HEK293 (cell line): ENCODE results near the gene C9orf152.

Experiments
- CTCF ChIA-PET: fragments of 350-600 bp; formaldehyde crosslinking; extraction: SDS; loops from one replicate; lab custom pipeline; 2021; ENCODE audit warnings: antibody characterized with exemption; lab: Yijun Ruan, JAX
- POLR2A ChIA-PET: fragments of 300-600 bp; formaldehyde crosslinking; extraction: SDS; loops from one replicate; lab custom pipeline; 2020; ENCODE audit warnings: antibody characterized with exemption, inconsistent platforms; lab: Yijun Ruan, JAX
- H3K27ac ChIP-seq: fragments of 200-500 bp; sonication (Bioruptor generic); 2 replicates; pipeline ENCODE4 v1.5.1; 2014; ENCODE audit warnings: low read depth, low read length, control low read depth, inconsistent platforms; ENCODE audit errors: extremely low read depth
- H3K36me3 ChIP-seq, 2 experiments: fragments of 200-500 bp in 1 of 2; sonication (Bioruptor generic) in 1 of 2; 1 replicate in 1 of 2; 2 replicates in 1 of 2; pipeline ENCODE4 v1.5.1; 2014 to 2017; ENCODE audit warnings: inconsistent platforms in 2 of 2, low read length in 2 of 2; ENCODE audit not compliant: control insufficient read depth in 2 of 2, insufficient read depth in 1 of 2
- H3K4me1 ChIP-seq: fragments of 200-500 bp; sonication (Bioruptor generic); 2 replicates; pipeline ENCODE4 v1.5.1; 2014; ENCODE audit warnings: mild to moderate bottlenecking, low read length, inconsistent platforms; ENCODE audit not compliant: control insufficient read depth, insufficient read depth
- H3K4me3 ChIP-seq: 2 replicates; pipeline ENCODE4 v1.5.1; 2011; ENCODE audit warnings: low read depth, mild to moderate bottlenecking, control low read depth, low read length, moderate library complexity
- H3K9me3 ChIP-seq: fragments of 200-500 bp; sonication (Bioruptor generic); 2 replicates; pipeline ENCODE4 v1.5.1; 2014; ENCODE audit warnings: low read depth, low read length, inconsistent platforms; ENCODE audit not compliant: control insufficient read depth, insufficient read depth
- BCL11B ChIP-seq: fragments of 450-650 bp; formaldehyde crosslinking; IDR thresholded peaks from 2 replicates; pipeline ENCODE4 v1.5.1; 2016; ENCODE audit warnings: low read depth, missing biosample characterization, missing genetic modification characterization
- EGR2 ChIP-seq: fragments of 450-650 bp; formaldehyde crosslinking; IDR thresholded peaks from 2 replicates; pipeline ENCODE4 v1.5.1; 2016; ENCODE audit warnings: low read depth, missing biosample characterization, missing genetic modification characterization
- ELK4 ChIP-seq: IDR thresholded peaks from 2 replicates; pipeline ENCODE4 v1.6.1; 2011; ENCODE audit warnings: mild to moderate bottlenecking, low read depth, low read length, borderline replicate concordance
- GLIS1 ChIP-seq: fragments of 450-650 bp; formaldehyde crosslinking; IDR thresholded peaks from 2 replicates; pipeline ENCODE4 v1.5.1; 2016; ENCODE audit warnings: missing biosample characterization, missing genetic modification characterization
- GLIS2 ChIP-seq: fragments of 450-650 bp; formaldehyde crosslinking; IDR thresholded peaks from 2 replicates; pipeline ENCODE4 v1.5.1; 2016; ENCODE audit warnings: missing biosample characterization, missing genetic modification characterization
- HOXA7 ChIP-seq: sonication (generic); formaldehyde crosslinking; IDR thresholded peaks from 2 replicates; pipeline ENCODE4 v1.8.1; 2022; ENCODE audit warnings: missing genetic modification reagents, borderline replicate concordance
- HOXC10 ChIP-seq: sonication (generic); formaldehyde crosslinking; IDR thresholded peaks from 2 replicates; pipeline ENCODE4 v1.8.1; 2023; ENCODE audit warnings: mild to moderate bottlenecking, missing genetic modification reagents
- INSM2 ChIP-seq: fragments of 450-650 bp; formaldehyde crosslinking; IDR thresholded peaks from 2 replicates; pipeline ENCODE4 v1.5.1; 2016; ENCODE audit warnings: missing biosample characterization, missing genetic modification characterization
- ZBTB6 ChIP-seq: fragments of 450-650 bp; formaldehyde crosslinking; IDR thresholded peaks from 2 replicates; pipeline ENCODE4 v1.5.1; 2017; ENCODE audit warnings: missing biosample characterization, missing genetic modification characterization
- ZFP3 ChIP-seq: fragments of 450-650 bp; formaldehyde crosslinking; IDR thresholded peaks from 2 replicates; pipeline ENCODE4 v1.5.1; 2016; ENCODE audit warnings: low read depth, missing biosample characterization, missing genetic modification characterization
- ZNF132 ChIP-seq: fragments of 450-650 bp; formaldehyde crosslinking; IDR thresholded peaks from 2 replicates; pipeline ENCODE4 v1.5.1; 2017; ENCODE audit warnings: missing biosample characterization, missing genetic modification characterization, borderline replicate concordance
- ZNF146 ChIP-seq: fragments of 450-650 bp; formaldehyde crosslinking; IDR thresholded peaks from 2 replicates; pipeline ENCODE4 v1.5.1; 2016; ENCODE audit warnings: missing biosample characterization, missing genetic modification characterization
- ZNF324 ChIP-seq: fragments of 450-650 bp; formaldehyde crosslinking; IDR thresholded peaks from 2 replicates; pipeline ENCODE4 v1.5.1; 2016; ENCODE audit warnings: missing biosample characterization, missing genetic modification characterization
- ZNF391 ChIP-seq: fragments of 450-650 bp; formaldehyde crosslinking; IDR thresholded peaks from 2 replicates; pipeline ENCODE4 v1.5.1; 2016; ENCODE audit warnings: low read depth, missing biosample characterization, missing genetic modification characterization, borderline replicate concordance
- ZNF394 ChIP-seq: fragments of 450-650 bp; formaldehyde crosslinking; IDR thresholded peaks from 2 replicates; pipeline ENCODE4 v1.5.1; 2016; ENCODE audit warnings: missing biosample characterization, missing genetic modification characterization, mild to moderate bottlenecking, moderate library complexity, borderline replicate concordance
- ZNF426 ChIP-seq: fragments of 450-650 bp; formaldehyde crosslinking; IDR thresholded peaks from 2 replicates; pipeline ENCODE4 v1.5.1; 2017; ENCODE audit warnings: missing biosample characterization, missing genetic modification characterization, mild to moderate bottlenecking, inconsistent platforms, moderate library complexity
- ZNF433 ChIP-seq: fragments of 450-650 bp; formaldehyde crosslinking; IDR thresholded peaks from 2 replicates; pipeline ENCODE4 v1.5.1; 2016; ENCODE audit warnings: missing biosample characterization, missing genetic modification characterization, low read depth
- ZNF530 ChIP-seq: fragments of 450-650 bp; formaldehyde crosslinking; IDR thresholded peaks from 2 replicates; pipeline ENCODE4 v1.5.1; 2016; ENCODE audit warnings: low read depth, missing biosample characterization, missing genetic modification characterization
- ZNF624 ChIP-seq: fragments of 450-650 bp; formaldehyde crosslinking; IDR thresholded peaks from 2 replicates; pipeline ENCODE4 v1.5.1; 2017; ENCODE audit warnings: missing biosample characterization, missing genetic modification characterization
- ZNF654 ChIP-seq: fragments of 450-650 bp; formaldehyde crosslinking; IDR thresholded peaks from 2 replicates; pipeline ENCODE4 v1.5.1; 2016; ENCODE audit warnings: low read depth, missing biosample characterization, missing genetic modification characterization
- ZNF704 ChIP-seq: fragments of 450-650 bp; formaldehyde crosslinking; IDR thresholded peaks from 2 replicates; pipeline ENCODE4 v1.5.1; 2016; ENCODE audit warnings: missing biosample characterization, missing genetic modification characterization
- TF ChIP-seq, protein P1 (sequence below): fragments of 450-650 bp; formaldehyde crosslinking; IDR thresholded peaks from 2 replicates; pipeline ENCODE4 v1.5.1; 2017; ENCODE audit warnings: missing biosample characterization, missing genetic modification characterization

C9orf152 gene

GRCh38 chr9:110240198-110240597, 32.2 kb upstream of the C9orf152 start (continued):
- TF ChIP-seq ZNF394 (tag by site-specific recombination) (no peak), ZNF654 (tag by site-specific recombination) (no peak), ZBTB6 (no peak), ZNF624 (tag by site-specific recombination) (no peak), ZNF433 (tag by site-specific recombination) (no peak), ZNF132 (tag by site-specific recombination) (no peak), ELK4 (no peak)

DNA sequence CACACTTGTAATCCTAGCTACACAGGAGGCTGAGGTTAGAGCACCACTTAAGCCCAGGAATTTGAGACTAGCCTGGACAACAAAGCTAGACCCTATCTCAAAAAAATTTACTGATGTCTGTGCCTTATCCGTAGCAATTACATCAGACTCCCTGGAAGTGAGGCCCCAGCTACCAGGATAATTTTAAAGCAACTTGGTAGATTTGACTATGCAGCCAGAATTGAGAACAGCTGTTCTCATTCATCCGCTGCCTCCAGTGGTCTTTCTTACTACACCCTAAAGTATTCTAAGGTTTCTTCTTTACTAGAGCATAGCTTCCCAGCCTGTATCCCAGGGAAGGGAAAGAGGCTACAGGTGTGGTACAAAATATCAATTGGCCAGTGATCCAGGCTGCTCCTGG, 20.4 kb upstream of the C9orf152 start:
- no peaks in the 10 kb centered on the region for H3K9me3 ChIP-seq
- TF ChIP-seq ZFP3 (tag by site-specific recombination), result no peak
- no peak for TF ChIP-seq HOXA7 (CRISPR knock-in tag)
- TF ChIP-seq ZNF426 (tag by site-specific recombination), result no peak
- no peak for TF ChIP-seq ZBTB6
- TF ChIP-seq ZNF391, result no peak
- no peak for TF ChIP-seq ZNF146 (tag by site-specific recombination)
- TF ChIP-seq GLIS2 (tag by site-specific recombination), result no peak
- TF ChIP-seq INSM2 (tag by site-specific recombination), result no peak
- no peak for TF ChIP-seq EGR2 (tag by site-specific recombination)
- TF ChIP-seq ZNF530, result no peak
- no peak for TF ChIP-seq ZNF324 (tag by site-specific recombination)
- TF ChIP-seq, protein P1, sequence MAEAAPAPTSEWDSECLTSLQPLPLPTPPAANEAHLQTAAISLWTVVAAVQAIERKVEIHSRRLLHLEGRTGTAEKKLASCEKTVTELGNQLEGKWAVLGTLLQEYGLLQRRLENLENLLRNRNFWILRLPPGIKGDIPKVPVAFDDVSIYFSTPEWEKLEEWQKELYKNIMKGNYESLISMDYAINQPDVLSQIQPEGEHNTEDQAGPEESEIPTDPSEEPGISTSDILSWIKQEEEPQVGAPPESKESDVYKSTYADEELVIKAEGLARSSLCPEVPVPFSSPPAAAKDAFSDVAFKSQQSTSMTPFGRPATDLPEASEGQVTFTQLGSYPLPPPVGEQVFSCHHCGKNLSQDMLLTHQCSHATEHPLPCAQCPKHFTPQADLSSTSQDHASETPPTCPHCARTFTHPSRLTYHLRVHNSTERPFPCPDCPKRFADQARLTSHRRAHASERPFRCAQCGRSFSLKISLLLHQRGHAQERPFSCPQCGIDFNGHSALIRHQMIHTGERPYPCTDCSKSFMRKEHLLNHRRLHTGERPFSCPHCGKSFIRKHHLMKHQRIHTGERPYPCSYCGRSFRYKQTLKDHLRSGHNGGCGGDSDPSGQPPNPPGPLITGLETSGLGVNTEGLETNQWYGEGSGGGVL (tag by site-specific recombination), result no peak
- no peak for TF ChIP-seq GLIS1 (tag by site-specific recombination)
- no peak for TF ChIP-seq ZNF704 (tag by site-specific recombination)
- no peak for TF ChIP-seq BCL11B
- TF ChIP-seq HOXC10 (CRISPR knock-in tag), result no peak
- POLR2A ChIA-PET, result no interaction called here
- no peak overlapping the region for H3K4me3 ChIP-seq
- no peak overlapping the region for H3K27ac ChIP-seq
- CTCF ChIA-PET, result interaction anchor here (0.5 to 2.8 kb wide), 3 partner anchors 11 to 428 kb away, joined by 3 to 14 read pairs (median 3); no protein-coding TSS in a partner anchor
- H3K4me1 ChIP-seq, result no peaks in the 10 kb centered on the region
- no peaks in the 10 kb centered on the region for H3K36me3 ChIP-seq
